HEK293 (cell line): ENCODE results near the gene GPRC5D.
A peak's percentile ranks its signal among the peaks of the same experiment; 100 is the strongest.

Experiments used
- CTCF ChIA-PET: fragments of 350-600 bp; formaldehyde crosslinking; extraction: SDS; loops from one replicate; lab custom pipeline; 2021; ENCODE audit warnings: antibody characterized with exemption; lab: Yijun Ruan, JAX
- POLR2A ChIA-PET: fragments of 300-600 bp; formaldehyde crosslinking; extraction: SDS; loops from one replicate; lab custom pipeline; 2020; ENCODE audit warnings: antibody characterized with exemption, inconsistent platforms; lab: Yijun Ruan, JAX
- H3K27ac ChIP-seq: fragments of 200-500 bp; sonication (Bioruptor generic); 2 replicates; pipeline ENCODE4 v1.5.1; 2014; ENCODE audit warnings: low read depth, low read length, control low read depth, inconsistent platforms; ENCODE audit errors: extremely low read depth
- H3K36me3 ChIP-seq, 2 experiments: fragments of 200-500 bp in 1 of 2; sonication (Bioruptor generic) in 1 of 2; 1 replicate in 1 of 2; 2 replicates in 1 of 2; pipeline ENCODE4 v1.5.1; 2014 to 2017; ENCODE audit warnings: inconsistent platforms in 2 of 2, low read length in 2 of 2; ENCODE audit not compliant: control insufficient read depth in 2 of 2, insufficient read depth in 1 of 2
- H3K4me1 ChIP-seq: fragments of 200-500 bp; sonication (Bioruptor generic); 2 replicates; pipeline ENCODE4 v1.5.1; 2014; ENCODE audit warnings: mild to moderate bottlenecking, low read length, inconsistent platforms; ENCODE audit not compliant: control insufficient read depth, insufficient read depth
- H3K4me3 ChIP-seq: 2 replicates; pipeline ENCODE4 v1.5.1; 2011; ENCODE audit warnings: low read depth, mild to moderate bottlenecking, control low read depth, low read length, moderate library complexity
- H3K9me3 ChIP-seq: fragments of 200-500 bp; sonication (Bioruptor generic); 2 replicates; pipeline ENCODE4 v1.5.1; 2014; ENCODE audit warnings: low read depth, low read length, inconsistent platforms; ENCODE audit not compliant: control insufficient read depth, insufficient read depth
- KLF1 ChIP-seq: fragments of 450-650 bp; formaldehyde crosslinking; IDR thresholded peaks from 2 replicates; pipeline ENCODE4 v1.5.1; 2016; ENCODE audit warnings: missing biosample characterization, missing genetic modification characterization
- YY2 ChIP-seq: fragments of 450-650 bp; formaldehyde crosslinking; IDR thresholded peaks from 2 replicates; pipeline ENCODE4 v1.5.1; 2016; ENCODE audit warnings: missing biosample characterization, missing genetic modification characterization
- ZBTB1 ChIP-seq: fragments of 450-650 bp; formaldehyde crosslinking; IDR thresholded peaks from 2 replicates; pipeline ENCODE4 v1.5.1; 2016; ENCODE audit warnings: missing biosample characterization, missing genetic modification characterization
- ZNF138 ChIP-seq: fragments of 450-650 bp; formaldehyde crosslinking; IDR thresholded peaks from 2 replicates; pipeline ENCODE4 v1.5.1; 2016; ENCODE audit warnings: missing biosample characterization, missing genetic modification characterization, borderline replicate concordance
- ZNF184 ChIP-seq: fragments of 450-650 bp; IDR thresholded peaks from 2 replicates; pipeline ENCODE4 v1.5.1; 2018; ENCODE audit warnings: missing biosample characterization, mild to moderate bottlenecking, missing genetic modification characterization
- ZNF24 ChIP-seq: fragments of 450-650 bp; formaldehyde crosslinking; IDR thresholded peaks from 2 replicates; pipeline ENCODE4 v1.5.1; 2016; ENCODE audit warnings: missing biosample characterization, missing genetic modification characterization
- ZNF341 ChIP-seq: fragments of 450-650 bp; formaldehyde crosslinking; IDR thresholded peaks from 2 replicates; pipeline ENCODE4; 2016; ENCODE audit warnings: low read depth, missing biosample characterization, missing genetic modification characterization
- ZNF37A ChIP-seq: fragments of 450-650 bp; IDR thresholded peaks from 2 replicates; pipeline ENCODE4 v1.5.1; 2018; ENCODE audit warnings: missing biosample characterization, missing genetic modification characterization
- ZNF423 ChIP-seq: fragments of 450-650 bp; formaldehyde crosslinking; IDR thresholded peaks from 2 replicates; pipeline ENCODE4 v1.5.1; 2016; ENCODE audit warnings: missing biosample characterization, missing genetic modification characterization
- ZNF514 ChIP-seq: fragments of 450-650 bp; formaldehyde crosslinking; IDR thresholded peaks from 2 replicates; pipeline ENCODE4 v1.5.1; 2016; ENCODE audit warnings: missing biosample characterization, missing genetic modification characterization
- ZNF558 ChIP-seq: fragments of 450-650 bp; formaldehyde crosslinking; IDR thresholded peaks from 2 replicates; pipeline ENCODE4 v1.5.1; 2016; ENCODE audit warnings: missing biosample characterization, missing genetic modification characterization
- ZNF621 ChIP-seq: fragments of 450-650 bp; formaldehyde crosslinking; IDR thresholded peaks from 2 replicates; pipeline ENCODE4 v1.5.1; 2017; ENCODE audit warnings: missing biosample characterization, missing genetic modification characterization
- ZNF626 ChIP-seq: fragments of 450-650 bp; sonication (Bioruptor Pico); formaldehyde crosslinking; IDR thresholded peaks from 2 replicates; pipeline ENCODE4 v1.5.1; 2018; ENCODE audit warnings: missing biosample characterization, missing genetic modification characterization, inconsistent platforms
- ZNF707 ChIP-seq: fragments of 450-650 bp; formaldehyde crosslinking; IDR thresholded peaks from 2 replicates; pipeline ENCODE4 v1.5.1; 2016; ENCODE audit warnings: missing biosample characterization, missing genetic modification characterization
- ZNF830 ChIP-seq: fragments of 450-650 bp; IDR thresholded peaks from 2 replicates; pipeline ENCODE4 v1.5.0; 2018; ENCODE audit warnings: missing biosample characterization, missing genetic modification characterization, low read depth, mild to moderate bottlenecking, moderate library complexity
- ZNF843 ChIP-seq: fragments of 450-650 bp; formaldehyde crosslinking; IDR thresholded peaks from 2 replicates; pipeline ENCODE4 v1.5.1; 2016; ENCODE audit warnings: missing biosample characterization, missing genetic modification characterization
- TF ChIP-seq, protein P1 (sequence below): fragments of 450-650 bp; formaldehyde crosslinking; IDR thresholded peaks from 2 replicates; pipeline ENCODE4 v1.5.1; 2017; ENCODE audit warnings: missing biosample characterization, missing genetic modification characterization
- TF ChIP-seq, protein P2 (sequence below): fragments of 450-650 bp; formaldehyde crosslinking; IDR thresholded peaks from 2 replicates; pipeline ENCODE4 v1.5.1; 2016; ENCODE audit warnings: missing biosample characterization, missing genetic modification characterization
- TF ChIP-seq, protein P3 (sequence below): fragments of 450-650 bp; formaldehyde crosslinking; IDR thresholded peaks from 2 replicates; pipeline ENCODE4 v1.5.1; 2016; ENCODE audit warnings: missing biosample characterization, missing genetic modification characterization, borderline replicate concordance
- TF ChIP-seq, protein P4 (sequence below): fragments of 450-650 bp; formaldehyde crosslinking; IDR thresholded peaks from 2 replicates; pipeline ENCODE4 v1.5.1; 2016; ENCODE audit warnings: missing biosample characterization, missing genetic modification characterization

GPRC5D gene

DNA sequence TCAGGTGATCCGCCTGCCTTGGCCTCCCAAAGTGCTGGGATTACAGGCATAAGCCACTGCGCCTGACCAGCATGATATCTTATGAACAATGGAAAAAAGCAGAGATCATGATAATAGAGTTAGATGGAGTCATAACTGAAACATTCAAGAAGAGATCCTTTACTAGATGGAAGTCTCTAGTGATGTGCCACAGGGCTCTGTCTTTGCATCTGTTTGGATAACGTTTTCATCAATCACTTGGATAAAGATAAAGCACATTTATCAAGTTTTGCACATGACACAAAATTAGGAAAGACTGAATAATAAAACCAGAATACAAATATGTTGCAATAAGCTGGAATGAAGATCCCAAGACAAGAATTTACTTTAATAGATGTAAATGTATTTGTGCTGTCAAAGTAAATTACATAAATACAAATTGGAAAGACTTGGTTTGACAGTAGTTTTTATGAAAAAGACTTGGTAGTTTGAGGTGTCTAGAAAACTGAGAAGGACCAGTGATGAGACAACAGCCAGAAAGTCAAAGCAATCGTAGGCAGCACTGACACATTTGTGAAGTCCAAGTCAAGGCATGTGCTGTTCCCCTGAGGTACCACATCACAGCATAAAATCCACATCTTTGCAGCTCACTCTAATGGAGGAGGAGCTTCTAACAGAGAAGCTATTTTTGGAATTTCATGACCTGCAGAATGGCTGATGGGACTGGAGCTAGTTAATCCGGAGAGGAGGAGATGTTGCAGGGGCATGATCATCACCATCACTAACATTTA, 32.1 kb downstream of the GPRC5D start (continued):
- no peak for TF ChIP-seq ZNF24 (tag by site-specific recombination)
- no peak for TF ChIP-seq ZNF621
- no peak for TF ChIP-seq ZNF423 (tag by site-specific recombination)

DNA sequence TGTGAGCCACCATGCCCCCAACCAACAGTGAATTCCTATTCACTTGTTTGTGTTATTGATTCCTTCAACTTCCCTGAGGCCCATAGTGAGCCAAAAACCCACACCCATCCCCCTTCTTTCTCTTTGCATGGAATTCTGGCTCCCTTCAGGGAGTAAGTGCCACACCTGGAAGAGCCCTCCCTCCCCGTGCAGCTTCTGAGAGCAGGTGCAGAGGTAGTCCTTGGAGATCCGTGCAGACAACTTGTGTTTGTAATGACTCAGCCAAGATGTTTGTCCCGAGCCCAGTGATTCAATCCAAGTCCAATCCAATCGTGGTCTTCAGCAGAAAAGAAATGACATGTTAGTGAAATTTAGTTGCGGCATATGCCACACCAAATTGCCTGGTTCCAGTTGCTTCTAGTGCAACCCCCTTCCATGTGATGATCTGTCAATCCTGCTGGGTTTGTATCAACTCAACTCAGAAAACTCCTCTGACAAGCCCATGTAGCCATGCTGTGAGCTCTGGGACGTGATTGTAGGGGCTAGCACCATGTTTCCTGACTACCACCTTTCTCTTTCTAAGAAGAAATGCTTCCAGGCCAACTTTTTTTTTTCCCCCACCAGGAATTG, 33.1 kb downstream of the GPRC5D start:
- Histone ChIP-seq H3K9me3 (no peaks in the 10 kb centered on the region), H3K4me1 (peaks cover 3% of the 10 kb centered on the region; the same call in 1 of the 2 replicates), H3K27ac (no peak overlapping the region), H3K36me3 (no peaks in the 10 kb centered on the region; a peak in 2 of 3 replicates), H3K4me3 (no peak overlapping the region)
- CTCF ChIA-PET: interaction anchor here (0.5 to 1.9 kb wide), 4 partner anchors 57 to 297 kb away, joined by 3 to 9 read pairs (median 4); no protein-coding TSS in a partner anchor
- TF ChIP-seq, protein P1, sequence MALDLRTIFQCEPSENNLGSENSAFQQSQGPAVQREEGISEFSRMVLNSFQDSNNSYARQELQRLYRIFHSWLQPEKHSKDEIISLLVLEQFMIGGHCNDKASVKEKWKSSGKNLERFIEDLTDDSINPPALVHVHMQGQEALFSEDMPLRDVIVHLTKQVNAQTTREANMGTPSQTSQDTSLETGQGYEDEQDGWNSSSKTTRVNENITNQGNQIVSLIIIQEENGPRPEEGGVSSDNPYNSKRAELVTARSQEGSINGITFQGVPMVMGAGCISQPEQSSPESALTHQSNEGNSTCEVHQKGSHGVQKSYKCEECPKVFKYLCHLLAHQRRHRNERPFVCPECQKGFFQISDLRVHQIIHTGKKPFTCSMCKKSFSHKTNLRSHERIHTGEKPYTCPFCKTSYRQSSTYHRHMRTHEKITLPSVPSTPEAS (tag by site-specific recombination): no peak
- TF ChIP-seq, protein P2, sequence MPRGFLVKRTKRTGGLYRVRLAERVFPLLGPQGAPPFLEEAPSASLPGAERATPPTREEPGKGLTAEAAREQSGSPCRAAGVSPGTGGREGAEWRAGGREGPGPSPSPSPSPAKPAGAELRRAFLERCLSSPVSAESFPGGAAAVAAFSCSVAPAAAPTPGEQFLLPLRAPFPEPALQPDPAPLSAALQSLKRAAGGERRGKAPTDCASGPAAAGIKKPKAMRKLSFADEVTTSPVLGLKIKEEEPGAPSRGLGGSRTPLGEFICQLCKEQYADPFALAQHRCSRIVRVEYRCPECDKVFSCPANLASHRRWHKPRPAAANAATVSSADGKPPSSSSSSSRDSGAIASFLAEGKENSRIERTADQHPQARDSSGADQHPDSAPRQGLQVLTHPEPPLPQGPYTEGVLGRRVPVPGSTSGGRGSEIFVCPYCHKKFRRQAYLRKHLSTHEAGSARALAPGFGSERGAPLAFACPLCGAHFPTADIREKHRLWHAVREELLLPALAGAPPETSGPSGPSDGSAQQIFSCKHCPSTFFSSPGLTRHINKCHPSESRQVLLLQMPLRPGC (tag by site-specific recombination): no peak
- no peak for TF ChIP-seq ZNF843 (tag by site-specific recombination)
- TF ChIP-seq ZNF341 (tag by site-specific recombination): peak; percentile 20; the same call in 1 of the 2 replicates
- TF ChIP-seq ZNF707: no peak
- no peak for TF ChIP-seq ZNF37A
- POLR2A ChIA-PET: no interaction called here

DNA sequence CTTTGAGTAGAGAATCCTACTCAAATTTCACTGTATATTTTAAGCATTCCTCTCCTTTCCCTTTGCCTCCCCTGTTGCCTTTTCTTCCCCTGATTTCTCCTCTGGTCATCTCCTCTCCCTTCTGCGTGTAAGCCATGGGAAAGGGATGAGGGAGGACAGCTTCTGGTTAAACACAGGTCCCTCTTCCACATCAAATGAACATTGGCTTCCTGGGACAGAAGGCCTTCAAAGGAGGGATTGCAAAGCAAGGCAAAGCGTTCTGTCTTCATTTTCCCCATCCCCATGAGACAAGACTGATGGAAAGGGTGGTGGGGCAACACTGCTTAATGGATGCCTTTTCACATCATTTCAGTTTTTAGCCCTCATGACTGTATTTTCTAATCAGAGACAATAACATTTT, 34.5 kb downstream of the GPRC5D start:
- Histone ChIP-seq H3K27ac (no peak overlapping the region), H3K4me3 (no peak overlapping the region), H3K9me3 (no peaks in the 10 kb centered on the region), H3K36me3 (peaks cover 0 to 10% of the 10 kb centered on the region in 2 experiments), H3K4me1 (peaks cover 6% of the 10 kb centered on the region; the same call in 1 of the 2 replicates)
- POLR2A ChIA-PET: no interaction called here
- TF ChIP-seq ZNF626 (tag by site-specific recombination) (no peak), ZBTB1 (tag by site-specific recombination) (no peak), ZNF184 (tag by site-specific recombination) (no peak), ZNF558 (no peak), ZNF24 (tag by site-specific recombination) (no peak), KLF1 (no peak), ZNF514 (tag by site-specific recombination) (no peak), ZNF830 (no peak), ZNF138 (tag by site-specific recombination) (no peak), YY2 (tag by site-specific recombination) (no peak)
- TF ChIP-seq, protein P3, sequence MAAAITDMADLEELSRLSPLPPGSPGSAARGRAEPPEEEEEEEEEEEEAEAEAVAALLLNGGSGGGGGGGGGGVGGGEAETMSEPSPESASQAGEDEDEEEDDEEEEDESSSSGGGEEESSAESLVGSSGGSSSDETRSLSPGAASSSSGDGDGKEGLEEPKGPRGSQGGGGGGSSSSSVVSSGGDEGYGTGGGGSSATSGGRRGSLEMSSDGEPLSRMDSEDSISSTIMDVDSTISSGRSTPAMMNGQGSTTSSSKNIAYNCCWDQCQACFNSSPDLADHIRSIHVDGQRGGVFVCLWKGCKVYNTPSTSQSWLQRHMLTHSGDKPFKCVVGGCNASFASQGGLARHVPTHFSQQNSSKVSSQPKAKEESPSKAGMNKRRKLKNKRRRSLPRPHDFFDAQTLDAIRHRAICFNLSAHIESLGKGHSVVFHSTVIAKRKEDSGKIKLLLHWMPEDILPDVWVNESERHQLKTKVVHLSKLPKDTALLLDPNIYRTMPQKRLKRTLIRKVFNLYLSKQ (tag by site-specific recombination): no peak
- TF ChIP-seq, protein P1 (tag by site-specific recombination): no peak
- TF ChIP-seq, protein P4, sequence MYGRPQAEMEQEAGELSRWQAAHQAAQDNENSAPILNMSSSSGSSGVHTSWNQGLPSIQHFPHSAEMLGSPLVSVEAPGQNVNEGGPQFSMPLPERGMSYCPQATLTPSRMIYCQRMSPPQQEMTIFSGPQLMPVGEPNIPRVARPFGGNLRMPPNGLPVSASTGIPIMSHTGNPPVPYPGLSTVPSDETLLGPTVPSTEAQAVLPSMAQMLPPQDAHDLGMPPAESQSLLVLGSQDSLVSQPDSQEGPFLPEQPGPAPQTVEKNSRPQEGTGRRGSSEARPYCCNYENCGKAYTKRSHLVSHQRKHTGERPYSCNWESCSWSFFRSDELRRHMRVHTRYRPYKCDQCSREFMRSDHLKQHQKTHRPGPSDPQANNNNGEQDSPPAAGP: no peak
- TF ChIP-seq, all 188 proteins: peak for 0
- CTCF ChIA-PET: interaction anchor here (0.6 to 5.3 kb wide), 8 partner anchors 15 to 900 kb away, joined by 4 to 39 read pairs (median 14); no protein-coding TSS in a partner anchor
